Superior temporal gyrus (tissue), 1 donor: ENCODE data around the gene AKT2.
"Not testable (repeated sequence)": the region's sequence is repeated elsewhere in the genome, so short reads cannot be mapped to it uniquely, and the experiment has no call there.

Experiments used
- DNase-seq: peaks from one replicate; pipeline ENCODE4 v3.0.0-alpha.2; 2016; ENCODE audit errors: extremely low spot score

AKT2 gene

DNA sequence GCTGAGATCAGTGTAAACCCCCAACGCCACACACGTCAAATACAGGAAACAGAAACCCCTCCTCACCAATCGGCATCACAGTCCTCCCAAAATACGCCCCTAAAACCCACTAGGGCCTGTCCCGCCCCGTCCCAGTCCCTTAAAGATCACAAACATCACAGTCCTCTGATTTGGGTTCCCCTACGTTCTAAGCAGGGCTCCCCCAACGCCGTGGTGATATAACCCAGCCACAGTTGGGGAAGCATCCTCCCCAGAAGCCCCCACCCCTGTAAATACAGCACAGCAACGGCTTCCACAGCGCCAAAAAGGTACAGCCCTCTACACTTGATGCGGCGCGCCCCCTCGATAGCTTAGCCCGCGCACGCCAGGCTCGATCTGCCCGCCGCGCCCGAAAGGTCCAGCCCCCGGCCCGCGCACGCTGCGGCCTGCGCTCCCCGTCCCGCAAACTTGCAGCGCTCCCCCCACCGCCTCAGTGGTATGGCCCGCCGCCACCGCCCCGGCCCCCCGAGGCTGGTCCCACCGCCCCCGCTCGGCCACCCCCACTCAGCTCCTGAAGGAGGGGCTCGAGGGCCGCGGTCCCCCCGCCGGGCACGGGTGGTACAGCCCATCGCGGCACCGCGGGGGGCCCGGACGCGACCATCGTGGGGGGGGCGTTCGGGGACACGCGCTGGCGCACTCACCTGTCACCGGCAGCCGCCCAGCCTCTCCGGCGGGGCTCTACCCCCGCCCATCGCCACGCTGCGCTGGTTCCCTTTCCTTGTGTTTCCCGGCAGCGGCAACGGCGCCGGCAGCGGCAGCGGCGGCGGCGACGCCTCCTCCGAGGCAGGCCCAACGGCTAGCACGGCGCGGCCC, at the start of gene AKT2:
TSS of gene AKT2 (minus strand) at position 845 of the 852 bp plus-strand sequence. CDS start 20,078 bp downstream, outside the sequence.
- DNase-seq, result no peak

DNA sequence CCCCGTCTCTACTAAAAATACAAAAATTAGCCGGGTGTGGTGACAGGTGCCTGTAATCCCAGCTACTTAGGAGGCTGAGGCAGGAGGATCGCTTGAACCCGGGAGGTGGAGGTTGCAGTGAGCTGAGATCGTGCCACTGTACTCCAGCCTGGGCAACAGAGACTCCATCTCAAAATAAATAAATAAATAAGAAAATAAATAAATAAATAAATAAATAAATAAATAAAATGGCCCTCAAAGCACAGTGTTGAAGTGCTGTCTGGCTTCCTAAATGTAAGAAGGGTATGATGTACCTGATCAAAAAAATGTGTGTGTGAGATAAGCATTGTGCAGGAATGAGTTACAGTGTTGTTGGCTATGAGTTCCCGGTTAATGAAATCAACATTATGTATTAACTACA, 47.9 kb upstream of the AKT2 start:
- DNase-seq, result not testable (repeated sequence)

DNA sequence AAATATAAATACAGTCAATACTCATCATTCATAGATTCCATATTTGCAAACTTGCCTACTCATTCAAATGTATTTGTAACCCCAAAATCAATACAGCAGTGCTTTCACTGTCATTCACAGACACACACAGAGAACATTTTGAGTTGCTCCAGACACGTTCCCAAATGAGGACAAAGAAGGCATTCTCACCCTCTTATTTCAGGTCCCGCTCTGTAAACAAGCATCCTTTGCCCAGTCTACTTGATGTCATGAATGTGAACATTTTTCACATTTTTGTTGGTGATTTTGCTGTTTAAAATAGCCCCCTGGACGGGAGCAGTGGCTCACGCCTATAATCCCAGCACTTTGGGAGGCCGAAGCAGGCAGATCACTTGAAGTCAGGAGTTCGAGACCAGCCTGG, 47.5 kb upstream of the AKT2 start:
- peak; percentile 82 for DNase-seq

DNA sequence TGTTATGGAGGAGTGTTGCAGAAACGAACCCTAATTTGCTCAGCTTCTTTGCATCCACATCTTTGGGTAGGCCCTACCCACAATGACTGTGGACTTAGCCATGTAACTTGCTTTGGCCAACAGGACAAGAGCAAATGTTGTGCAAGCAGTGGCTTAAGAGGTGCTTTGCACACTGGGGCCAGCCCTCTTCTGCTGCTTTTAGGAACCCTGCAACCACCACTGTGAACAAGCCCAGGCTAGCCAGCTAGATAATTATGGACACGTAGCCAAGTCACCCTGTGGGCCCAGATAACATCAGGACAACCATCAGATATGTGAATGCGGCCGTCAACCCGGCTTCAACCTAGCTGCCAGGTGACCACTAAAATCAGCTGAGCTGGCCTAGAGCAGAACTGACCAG, 45.9 kb upstream of the AKT2 start:
- no peak for DNase-seq

GRCh38 chr19:40326201-40326600, 41.1 kb upstream of the AKT2 start:
- DNase-seq, result no peak

- no peak for DNase-seq
Measured at GRCh38 chr19:40323705-40324104, 38.6 kb upstream of the AKT2 start.

DNA sequence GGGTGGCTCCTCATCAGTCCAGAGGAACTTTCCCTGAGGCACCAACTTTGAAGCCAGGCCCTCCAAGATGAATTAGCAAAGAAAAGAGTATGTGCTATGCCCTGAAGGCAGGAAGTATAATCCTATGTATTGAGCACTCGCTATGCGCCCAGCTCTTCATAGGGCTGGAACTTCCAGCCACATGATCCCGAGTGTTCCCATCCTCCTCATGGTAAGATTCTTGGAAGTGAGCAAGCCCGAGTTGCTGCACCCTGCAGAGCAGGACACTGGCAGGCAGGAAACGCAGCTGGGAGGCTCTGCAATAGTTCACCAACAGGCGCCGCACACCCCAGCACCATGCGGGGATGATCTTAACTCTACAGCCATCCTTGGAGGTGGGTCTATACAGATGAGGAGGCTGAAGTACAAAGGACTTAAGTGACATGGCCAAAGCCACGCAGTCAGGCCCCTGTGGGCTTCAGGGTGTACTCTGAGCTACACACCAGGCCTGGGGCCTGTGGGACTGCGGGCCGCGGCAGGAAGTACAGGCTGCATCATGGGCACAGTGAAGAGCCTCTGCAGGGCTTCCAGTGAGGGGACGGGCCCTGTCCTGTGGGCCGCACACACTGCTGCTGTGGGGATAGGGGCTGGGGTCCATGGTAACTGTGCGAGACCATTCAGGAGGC, 37.9 kb upstream of the AKT2 start:
- no peak for DNase-seq

DNA sequence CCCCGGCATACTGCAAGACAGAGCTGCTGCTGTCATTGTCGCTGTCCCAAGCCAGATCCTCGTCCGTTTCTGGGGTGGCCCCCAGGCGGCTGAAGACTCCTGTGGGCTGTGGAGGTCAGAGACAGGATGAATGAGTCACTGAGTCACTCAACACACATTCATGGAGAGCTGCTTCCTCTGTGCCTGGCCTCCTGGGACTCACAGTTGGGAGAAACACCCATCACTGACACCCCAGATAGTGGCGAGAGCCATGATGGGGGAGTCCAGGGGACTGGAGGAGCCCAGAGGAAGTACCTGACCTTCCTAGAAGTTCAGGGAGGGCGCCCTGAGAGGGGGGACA, 37.1 kb upstream of the AKT2 start:
- DNase-seq, result no peak

- no peak for DNase-seq
Measured at GRCh38 chr19:40321566-40322270, 36.6 kb upstream of the AKT2 start.

- no peak for DNase-seq
Measured at GRCh38 chr19:40321076-40321475, 35.9 kb upstream of the AKT2 start.

DNA sequence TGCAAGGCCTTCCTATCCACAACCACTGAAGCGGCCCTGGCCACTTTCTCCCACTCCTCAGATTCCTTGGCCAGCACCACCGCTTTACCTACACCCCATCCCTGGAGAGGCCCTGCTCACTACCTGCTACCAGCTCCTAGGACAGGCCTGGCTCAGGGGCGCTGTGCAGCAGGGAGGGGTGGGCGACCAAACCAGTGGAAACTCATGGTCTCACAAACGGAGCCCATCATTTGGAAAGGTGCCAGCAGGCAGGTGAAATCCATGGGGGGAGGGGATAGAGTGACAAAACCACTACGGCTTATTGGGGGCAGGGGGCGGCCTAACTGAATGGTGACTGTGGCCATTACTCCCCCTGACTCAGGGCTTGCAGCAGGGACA, 35.4 kb upstream of the AKT2 start:
- DNase-seq, result no peak

DNA sequence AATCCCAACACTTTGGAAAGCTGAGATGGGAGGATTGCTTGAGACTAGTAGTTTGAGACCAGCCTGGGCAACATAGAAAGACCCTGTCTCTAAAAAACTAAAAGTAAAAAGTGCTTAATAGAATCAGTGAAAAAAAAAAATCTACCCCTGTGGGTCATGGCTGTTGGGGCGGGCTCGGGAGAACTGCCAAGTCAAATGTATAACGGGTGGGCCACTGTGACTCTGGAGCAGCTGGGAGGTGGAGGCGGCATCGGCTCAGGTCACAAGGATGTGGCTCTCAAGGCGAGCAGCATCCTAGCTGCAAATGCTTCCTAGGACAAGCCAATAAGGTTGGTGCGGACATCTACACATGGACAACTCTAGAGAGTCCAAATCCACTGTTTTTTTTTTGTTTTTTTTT, 32.2 kb upstream of the AKT2 start:
- no peak for DNase-seq

DNA sequence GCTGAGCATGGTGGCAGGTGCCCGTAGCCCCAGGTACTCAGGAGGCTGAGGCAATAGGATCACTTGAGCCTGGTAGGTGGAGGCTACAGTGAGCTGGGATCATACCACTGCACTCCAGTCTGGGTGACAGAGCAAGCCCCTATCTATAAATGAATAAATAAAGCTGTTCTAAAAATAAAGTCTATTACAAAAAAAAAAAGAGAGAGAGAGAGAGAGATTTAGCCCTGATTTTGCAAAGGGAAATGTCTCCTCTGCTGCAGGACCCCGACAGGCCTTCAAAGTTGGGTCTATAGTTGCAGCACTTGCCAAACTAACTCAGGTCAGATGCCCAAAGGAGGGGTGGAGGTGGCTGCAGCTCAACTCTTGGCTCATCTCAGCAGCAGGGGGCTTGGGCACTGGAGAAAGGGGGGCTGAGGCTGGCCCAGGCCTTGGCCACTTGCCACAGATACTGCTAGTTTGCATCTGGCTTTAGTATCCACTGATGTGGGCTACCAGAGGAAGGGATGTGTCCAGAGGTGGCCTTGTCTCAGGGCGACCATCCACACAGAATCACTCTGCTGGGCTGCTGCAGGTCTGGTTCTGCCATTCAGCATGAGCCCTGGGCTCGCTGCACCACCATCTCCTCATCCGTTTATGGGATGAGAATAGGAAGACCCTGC, 30.8 kb upstream of the AKT2 start:
- no peak for DNase-seq

- DNase-seq, result no peak
Measured at GRCh38 chr19:40314656-40315055, 29.5 kb upstream of the AKT2 start.

- no peak for DNase-seq
Measured at GRCh38 chr19:40313229-40313983, 28.3 kb upstream of the AKT2 start.

DNA sequence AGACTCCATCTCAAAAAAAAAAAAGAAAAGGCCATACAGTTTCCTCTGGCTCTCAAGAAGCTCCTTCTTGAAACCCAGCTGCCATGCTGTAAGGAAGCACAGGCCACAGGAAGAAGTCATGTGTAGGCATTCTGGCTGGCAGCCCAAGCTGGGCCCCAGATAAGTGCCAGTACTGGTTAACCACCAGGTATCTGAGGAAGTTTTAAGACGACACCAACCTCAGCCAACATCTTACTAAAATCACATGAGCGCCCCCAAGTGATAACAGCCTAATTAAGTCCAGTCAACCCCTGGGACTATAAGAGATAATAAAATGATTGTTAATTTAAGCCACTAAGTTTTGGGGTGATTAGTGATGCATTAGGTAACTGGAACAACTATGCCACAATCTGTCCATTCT, 27.4 kb upstream of the AKT2 start:
- DNase-seq, result no peak

GRCh38 chr19:40309666-40310065, 24.5 kb upstream of the AKT2 start:
- DNase-seq, result no peak

DNA sequence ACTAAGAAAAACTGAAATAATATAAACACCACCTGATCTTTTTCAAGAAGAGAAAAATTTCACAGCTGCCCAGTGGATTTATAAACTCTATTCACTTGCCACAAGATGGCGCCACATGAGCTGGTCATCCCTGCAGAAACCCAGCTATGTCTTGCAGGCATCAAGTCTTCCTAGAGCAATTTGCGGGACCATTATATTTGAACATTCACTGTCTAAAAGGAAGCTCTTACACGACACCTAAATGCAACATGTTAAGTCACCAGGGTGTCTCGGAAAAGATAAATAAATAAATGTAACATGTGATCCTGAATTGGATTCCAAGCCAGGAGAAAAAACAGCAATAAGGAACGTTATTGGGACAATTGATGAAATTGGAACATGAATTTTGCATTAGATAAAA, 20.3 kb upstream of the AKT2 start:
- DNase-seq, result peak; percentile 93

GRCh38 chr19:40304306-40304705, 19.2 kb upstream of the AKT2 start:
- DNase-seq, result no peak

GRCh38 chr19:40303765-40304164, 18.6 kb upstream of the AKT2 start:
- DNase-seq, result no peak

- no peak for DNase-seq
Measured at GRCh38 chr19:40302224-40303011, 17.3 kb upstream of the AKT2 start.
